Left forelimb (tissue), 1 donor: Measurements from ENCODE around the gene KSR2.

Experiments used
- DNase-seq: peaks from one replicate; pipeline ENCODE4 v3.0.0-alpha.2; 2018; ENCODE audit warnings: low spot score

The KSR2 gene

GRCh38 chr12:117526757-117527478 lies 441.9 kb downstream of the KSR2 start:
- no peak for DNase-seq

- no peak for DNase-seq
These were observed 443.0 kb downstream of the KSR2 start for GRCh38 chr12:117525766-117526165.

GRCh38 chr12:117524806-117525205 lies 444.0 kb downstream of the KSR2 start:
- DNase-seq: no peak

- peak; percentile 18 for DNase-seq
These were observed 444.8 kb downstream of the KSR2 start for GRCh38 chr12:117523971-117524370.

GRCh38 chr12:117522559-117522958 lies 446.2 kb downstream of the KSR2 start:
- peak; percentile 38 for DNase-seq

- DNase-seq: peak; percentile 18
These were observed 446.9 kb downstream of the KSR2 start for GRCh38 chr12:117521867-117522266.

GRCh38 chr12:117521346-117521745 lies 447.4 kb downstream of the KSR2 start:
- no peak for DNase-seq

- DNase-seq: no peak
These were observed 450.1 kb downstream of the KSR2 start for GRCh38 chr12:117518594-117519270.

- no peak for DNase-seq
These were observed 451.5 kb downstream of the KSR2 start for GRCh38 chr12:117517219-117517739.

- no peak for DNase-seq
These were observed 452.8 kb downstream of the KSR2 start for GRCh38 chr12:117516034-117516433.

GRCh38 chr12:117514016-117514415 lies 454.8 kb downstream of the KSR2 start:
- no peak for DNase-seq

GRCh38 chr12:117513353-117513752 lies 455.4 kb downstream of the KSR2 start:
- DNase-seq: no peak

GRCh38 chr12:117508468-117508867 lies 460.3 kb downstream of the KSR2 start:
- DNase-seq: no peak

- DNase-seq: no peak
These were observed 461.2 kb downstream of the KSR2 start for GRCh38 chr12:117507548-117507947.

- DNase-seq: no peak
These were observed 462.5 kb downstream of the KSR2 start for GRCh38 chr12:117506333-117506732.

- no peak for DNase-seq
These were observed 466.2 kb downstream of the KSR2 start for GRCh38 chr12:117502633-117503032.

GRCh38 chr12:117502233-117502632 lies 466.6 kb downstream of the KSR2 start:
- no peak for DNase-seq

- no peak for DNase-seq
These were observed 467.5 kb downstream of the KSR2 start for GRCh38 chr12:117501076-117501869.

GRCh38 chr12:117499759-117500485 lies 468.9 kb downstream of the KSR2 start:
- DNase-seq: no peak

GRCh38 chr12:117498880-117499279 lies 469.9 kb downstream of the KSR2 start:
- DNase-seq: no peak

GRCh38 chr12:117498256-117498655 lies 470.5 kb downstream of the KSR2 start:
- DNase-seq: no peak

GRCh38 chr12:117497407-117497806 lies 471.4 kb downstream of the KSR2 start:
- no peak for DNase-seq
